Upper lobe of left lung (tissue), 4 donors: ENCODE results near the gene MAPK14.

ENCODE experiments used
- CTCF ChIP-seq, 6 experiments: fragments of 450-650 bp in 4 of 6; fragments of 200-600 bp in 2 of 6; sonication (generic) in 2 of 6; IDR thresholded peaks; one replicate each; pipeline ENCODE4 v1.5.1; 2016 to 2019; ENCODE audit warnings: antibody characterized with exemption in 6 of 6
- EP300 ChIP-seq, 4 donors: sonication (generic); formaldehyde crosslinking; IDR thresholded peaks; one replicate each; pipeline ENCODE4 v1.5.1; 2017; ENCODE audit warnings: antibody characterized with exemption in 4 of 4, control low read depth in 2 of 4
- POLR2A ChIP-seq, 4 donors: fragments of 450-650 bp; IDR thresholded peaks; one replicate each; pipeline ENCODE4 v1.5.1; 2016 to 2017; ENCODE audit warnings: antibody characterized with exemption in 4 of 4, mild to moderate bottlenecking in 2 of 4
- POLR2AphosphoS5 ChIP-seq, 2 donors: sonication (generic); formaldehyde crosslinking; IDR thresholded peaks; one replicate each; pipeline ENCODE4 v1.5.1; 2017; ENCODE audit warnings: antibody characterized with exemption in 2 of 2

- no peak for TF ChIP-seq CTCF (IDR thresholded peaks at IDR 0.05)
- TF ChIP-seq POLR2A (IDR thresholded peaks at IDR 0.05), result no peak
- no peak for TF ChIP-seq POLR2AphosphoS5 (IDR thresholded peaks at IDR 0.05)
- TF ChIP-seq EP300 (IDR thresholded peaks at IDR 0.05), result no peak
Measured at GRCh38 chr6:36133148-36133547, 105.5 kb downstream of the MAPK14 start.
